HG02852 (cell line): Measurements from ENCODE around the gene ERBB2.

Experiments used
- ATAC-seq: cut with Tn5 transposase; IDR thresholded peaks from one replicate; pipeline ENCODE4 v1.9.1; 2021; ENCODE audit warnings: mild to moderate bottlenecking, moderate library complexity; ENCODE audit not compliant: unreplicated experiment

The ERBB2 gene

GRCh38 chr17:39665642-39666224, 34.1 kb upstream of the ERBB2 start:
- ATAC-seq = no peak

DNA sequence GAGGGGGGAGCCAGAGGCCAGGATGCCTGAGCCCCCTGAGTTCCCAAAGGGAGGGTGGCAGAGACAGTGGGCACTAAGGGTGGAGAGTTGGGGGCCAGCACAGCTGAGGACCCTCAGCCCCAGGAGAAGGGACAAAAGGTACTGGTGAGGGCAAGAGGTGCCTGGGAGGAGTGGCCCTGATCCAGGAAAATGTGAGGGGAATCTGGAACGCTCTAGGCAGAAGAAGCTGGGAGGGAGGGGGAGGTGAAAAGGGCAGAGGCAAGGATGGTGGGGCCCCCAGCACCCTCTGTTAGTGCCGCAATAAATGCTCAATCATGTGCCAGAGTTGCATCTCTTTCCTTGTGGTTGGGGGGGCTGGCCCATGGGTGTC, 33.6 kb upstream of the ERBB2 start:
- ATAC-seq = no peak

DNA sequence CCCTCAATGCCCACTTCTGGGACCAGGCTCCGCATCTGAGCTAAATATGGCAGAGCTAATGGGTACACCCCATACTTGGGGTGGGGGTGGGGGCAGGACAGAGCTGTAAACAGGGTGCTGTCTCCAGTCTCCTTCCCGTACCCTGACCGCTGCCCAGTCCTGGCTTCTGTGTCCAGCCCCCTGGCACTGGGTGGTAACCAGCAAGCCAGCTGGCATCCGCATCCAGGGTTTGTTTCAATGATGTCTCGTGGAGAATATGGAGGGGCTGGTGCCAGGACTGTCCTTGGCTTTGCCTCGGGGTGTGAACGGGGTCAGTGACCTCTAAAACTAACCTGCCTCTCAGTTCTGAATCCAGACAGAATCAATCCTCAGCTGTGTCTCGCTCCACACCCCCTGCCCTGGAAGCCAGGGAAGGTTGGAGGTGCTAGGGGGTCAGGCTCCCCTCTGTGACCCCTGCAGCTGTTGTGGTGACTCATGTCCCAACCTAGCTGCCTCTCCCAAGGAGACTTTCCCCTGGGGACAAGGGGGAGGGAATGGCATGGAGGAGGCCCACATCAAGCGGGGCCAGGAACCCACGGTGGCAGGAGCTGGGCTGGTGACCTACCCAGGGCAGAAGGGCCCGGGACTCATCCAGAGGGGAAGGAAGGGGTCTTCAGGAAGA, 33.1 kb upstream of the ERBB2 start:
- ATAC-seq = no peak

- no peak for ATAC-seq
Observed at GRCh38 chr17:39667262-39667944, 32.5 kb upstream of the ERBB2 start.

GRCh38 chr17:39667945-39668924, 31.6 kb upstream of the ERBB2 start, which contains the start of gene PNMT:
PNMT (plus strand) TSS chr17:39668453; CDS start chr17:39668476, 23 bp downstream.
- no peak for ATAC-seq

DNA sequence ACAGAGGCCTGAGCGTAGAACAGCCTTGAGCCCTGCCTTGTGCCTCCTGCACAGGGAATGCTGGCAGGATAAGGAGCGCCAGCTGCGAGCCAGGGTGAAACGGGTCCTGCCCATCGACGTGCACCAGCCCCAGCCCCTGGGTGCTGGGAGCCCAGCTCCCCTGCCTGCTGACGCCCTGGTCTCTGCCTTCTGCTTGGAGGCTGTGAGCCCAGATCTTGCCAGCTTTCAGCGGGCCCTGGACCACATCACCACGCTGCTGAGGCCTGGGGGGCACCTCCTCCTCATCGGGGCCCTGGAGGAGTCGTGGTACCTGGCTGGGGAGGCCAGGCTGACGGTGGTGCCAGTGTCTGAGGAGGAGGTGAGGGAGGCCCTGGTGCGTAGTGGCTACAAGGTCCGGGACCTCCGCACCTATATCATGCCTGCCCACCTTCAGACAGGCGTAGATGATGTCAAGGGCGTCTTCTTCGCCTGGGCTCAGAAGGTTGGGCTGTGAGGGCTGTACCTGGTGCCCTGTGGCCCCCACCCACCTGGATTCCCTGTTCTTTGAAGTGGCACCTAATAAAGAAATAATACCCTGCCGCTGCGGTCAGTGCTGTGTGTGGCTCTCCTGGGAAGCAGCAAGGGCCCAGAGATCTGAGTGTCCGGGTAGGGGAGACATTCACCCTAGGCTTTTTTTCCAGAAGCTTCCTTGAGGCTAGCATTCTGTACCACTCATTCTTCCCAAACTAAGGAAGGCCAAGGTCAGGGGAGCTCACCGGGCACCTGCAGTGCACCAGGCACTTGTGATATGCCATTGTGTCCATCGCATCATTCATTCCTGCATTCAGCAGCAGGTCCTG, 29.7 kb upstream of the ERBB2 start:
- no peak for ATAC-seq

GRCh38 chr17:39670746-39671145, 29.1 kb upstream of the ERBB2 start:
- ATAC-seq = no peak

- no peak for ATAC-seq
Observed at GRCh38 chr17:39671651-39672521, 28.0 kb upstream of the ERBB2 start.

GRCh38 chr17:39672522-39673334, 27.1 kb upstream of the ERBB2 start:
- no peak for ATAC-seq

GRCh38 chr17:39673335-39674081, 26.4 kb upstream of the ERBB2 start:
- ATAC-seq = no peak

- ATAC-seq = no peak
Observed at GRCh38 chr17:39674179-39674578, 25.7 kb upstream of the ERBB2 start.

DNA sequence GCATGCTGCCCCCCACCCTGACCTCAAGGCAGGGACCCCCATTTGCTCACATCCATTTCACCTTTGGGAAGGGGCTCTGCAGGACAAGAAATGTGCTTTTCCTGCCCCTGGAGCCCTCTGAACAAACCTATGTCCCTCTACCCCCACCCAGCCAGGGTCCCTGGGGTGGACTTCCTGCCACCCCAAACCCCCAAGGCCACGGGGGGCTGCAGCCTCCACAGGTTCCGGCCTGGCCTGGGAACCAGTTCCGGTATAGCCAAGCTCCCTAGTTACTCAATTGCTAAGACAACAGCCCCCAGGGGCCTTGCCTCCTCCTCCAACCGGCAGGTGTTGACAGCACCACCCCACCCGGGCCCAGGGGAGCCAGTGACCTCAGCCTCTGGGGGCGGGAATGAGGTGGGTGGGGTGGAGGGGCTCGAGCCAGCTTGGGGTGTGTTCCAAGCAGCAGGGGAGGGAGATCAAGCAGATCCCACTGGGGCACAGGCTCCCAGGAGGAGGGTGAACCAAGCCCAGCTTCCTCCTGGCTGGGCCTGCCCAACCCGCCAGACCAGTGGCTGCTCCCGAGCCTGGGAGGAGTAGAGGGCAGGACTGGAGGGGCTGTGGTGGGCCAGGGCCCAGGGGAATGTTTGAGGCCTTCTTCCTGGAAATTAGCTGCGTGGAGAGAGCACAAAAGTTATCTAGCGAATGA, 25.0 kb upstream of the ERBB2 start:
- ATAC-seq = no peak

GRCh38 chr17:39675390-39676082, 24.3 kb upstream of the ERBB2 start:
- no peak for ATAC-seq

- ATAC-seq = no peak
Observed at GRCh38 chr17:39676198-39676819, 23.6 kb upstream of the ERBB2 start.

- ATAC-seq = no peak
Observed at GRCh38 chr17:39677072-39677471, 22.8 kb upstream of the ERBB2 start.
